Central memory CD8-positive, alpha-beta T cell (primary cell): ENCODE data around the gene GEMIN8.
A peak's percentile ranks its signal among the peaks of the same experiment; 100 is the strongest.

Experiments used
- ATAC-seq: fragments of 150-1000 bp; cut with Tn5 transposase; replicated peaks from 2 replicates; pipeline ENCODE4 v1.10.0; 2022; ENCODE audit warnings: mild to moderate bottlenecking, moderate FRiP score, moderate number of reproducible peaks; ENCODE audit not compliant: poor library complexity, severe bottlenecking; ENCODE audit errors: extremely low read depth
- DNase-seq, 2 donors: peaks; one replicate each; pipeline ENCODE4 v3.0.0; 2021; ENCODE audit warnings: low spot score in 2 of 2
- H3K27ac Mint-ChIP-seq: one replicate; pipeline ENCODE4 v1.8.0; 2022; ENCODE audit warnings: low read depth, mild to moderate bottlenecking, moderate library complexity, mixed read lengths
- H3K27me3 Mint-ChIP-seq: one replicate; pipeline ENCODE4 v1.8.0; 2022; ENCODE audit warnings: mixed read lengths
- H3K36me3 Mint-ChIP-seq: one replicate; pipeline ENCODE4 v1.8.0; 2022; ENCODE audit warnings: mild to moderate bottlenecking, moderate library complexity, mixed read lengths; ENCODE audit not compliant: insufficient read depth
- H3K4me1 Mint-ChIP-seq: one replicate; pipeline ENCODE4 v1.8.0; 2022; ENCODE audit warnings: mixed read lengths
- H3K4me3 Mint-ChIP-seq: one replicate; pipeline ENCODE4 v1.8.0; 2022; ENCODE audit warnings: mild to moderate bottlenecking, moderate library complexity, mixed read lengths
- H3K9me3 Mint-ChIP-seq: one replicate; pipeline ENCODE4 v1.8.0; 2022; ENCODE audit warnings: mixed read lengths

The GEMIN8 gene

DNA sequence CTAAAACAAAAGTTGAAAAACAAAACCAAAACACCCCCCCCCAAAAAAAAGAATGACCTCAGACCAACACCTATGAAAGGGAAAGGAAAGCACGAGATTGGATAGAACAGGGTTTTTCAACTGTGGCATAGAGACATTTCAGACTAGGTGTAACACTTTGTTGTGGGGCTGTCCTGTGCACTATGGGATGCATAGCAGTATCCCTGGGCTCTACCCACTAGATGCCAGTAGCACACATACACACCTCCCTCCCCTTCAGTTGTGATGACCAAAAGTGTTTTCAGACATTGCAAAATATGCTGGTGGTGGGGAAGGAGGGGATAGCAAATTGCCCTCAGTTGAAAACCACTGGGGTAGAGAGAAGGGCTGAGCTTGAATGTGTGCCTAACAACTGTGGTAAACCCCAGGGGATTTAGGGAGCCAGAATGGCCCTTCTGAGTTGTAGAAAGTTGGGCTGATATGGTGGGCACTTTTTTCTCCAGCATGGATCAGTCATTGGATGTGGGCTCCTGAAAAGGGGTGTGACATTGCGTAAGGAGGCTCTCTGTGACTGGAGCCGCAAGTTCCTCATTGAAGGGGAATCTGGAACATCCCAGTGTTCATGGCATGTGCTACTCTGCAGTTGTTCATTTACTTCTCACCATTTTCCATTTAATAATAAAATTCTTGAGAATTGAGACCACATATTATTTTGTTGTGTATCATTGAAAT, 8.8 kb upstream of the GEMIN8 start:
- H3K4me3 Mint-ChIP-seq: no peak overlapping the region
- no peak for DNase-seq
- H3K4me1 Mint-ChIP-seq: no peaks in the 10 kb centered on the region
- no peaks in the 10 kb centered on the region for H3K36me3 Mint-ChIP-seq
- H3K27me3 Mint-ChIP-seq: peaks cover 9% of the 10 kb centered on the region
- no peak for ATAC-seq
- H3K9me3 Mint-ChIP-seq: no peaks in the 10 kb centered on the region
- H3K27ac Mint-ChIP-seq: no peak overlapping the region

GRCh38 chrX:14032406-14032805, 2.7 kb upstream of the GEMIN8 start:
- Mint-ChIP-seq H3K9me3 (no peaks in the 10 kb centered on the region), H3K4me3 (no peak overlapping the region), H3K4me1 (peaks cover 8% of the 10 kb centered on the region), H3K27ac (no peak overlapping the region), H3K36me3 (peaks cover 3% of the 10 kb centered on the region), H3K27me3 (peaks cover 9% of the 10 kb centered on the region)
- peak; percentile 24 to 27 for DNase-seq
- no peak for ATAC-seq

DNA sequence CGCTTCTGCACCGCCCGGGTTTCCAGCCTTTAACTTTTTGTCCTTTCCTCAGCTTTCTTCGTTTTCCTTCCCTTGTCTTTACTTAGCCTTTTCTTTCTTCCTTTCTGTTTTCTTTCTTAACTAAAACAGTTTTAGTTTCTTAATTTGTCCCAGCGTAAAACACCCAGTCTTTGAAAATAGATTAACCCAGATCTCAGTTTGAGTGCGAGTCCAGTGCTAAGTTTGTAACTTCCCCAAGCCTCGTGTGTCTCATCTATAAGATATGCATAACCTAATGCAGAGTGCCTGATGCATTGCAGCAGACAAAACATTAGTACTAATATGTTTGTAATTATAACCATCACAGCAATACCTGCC, 460 bp upstream of the GEMIN8 start:
- peak; percentile 12 for ATAC-seq
- DNase-seq: no peak

DNA sequence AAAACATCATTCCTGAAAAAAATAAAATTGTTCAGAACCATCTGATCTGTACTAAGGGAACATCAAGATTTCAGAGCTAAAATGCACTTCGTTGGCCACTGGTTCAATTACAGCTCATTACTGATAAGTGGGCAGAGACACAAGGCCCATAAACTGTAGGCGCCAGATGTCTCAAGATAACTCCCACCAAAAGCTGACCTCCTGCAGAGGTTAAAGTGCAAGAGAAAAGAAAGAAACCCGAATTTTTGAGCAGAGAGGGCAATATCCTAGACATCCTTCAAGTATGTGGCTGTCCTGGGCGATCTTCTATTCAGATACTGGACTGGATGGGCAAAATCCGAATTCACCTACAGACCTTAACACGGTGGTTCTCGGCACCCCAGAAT, 660 bp downstream of the GEMIN8 start:
- peaks cover 8% of the 10 kb centered on the region for H3K4me1 Mint-ChIP-seq
- DNase-seq (no peak), ATAC-seq (no peak)
- peak overlapping the region; percentile 96 for H3K4me3 Mint-ChIP-seq
- H3K36me3 Mint-ChIP-seq: peaks cover 5% of the 10 kb centered on the region
- no peaks in the 10 kb centered on the region for H3K9me3 Mint-ChIP-seq
- peak overlapping the region; percentile 99 for H3K27ac Mint-ChIP-seq
- H3K27me3 Mint-ChIP-seq: no peaks in the 10 kb centered on the region

More for the DNA sequence above, 460 bp upstream of the GEMIN8 start:
- H3K36me3 Mint-ChIP-seq: peaks cover 3% of the 10 kb centered on the region
- no peaks in the 10 kb centered on the region for H3K9me3 Mint-ChIP-seq
- no peaks in the 10 kb centered on the region for H3K27me3 Mint-ChIP-seq
- peak overlapping the region; percentile 96 for H3K4me3 Mint-ChIP-seq
- H3K27ac Mint-ChIP-seq: peak overlapping the region; percentile 99
- H3K4me1 Mint-ChIP-seq: peaks cover 8% of the 10 kb centered on the region

DNA sequence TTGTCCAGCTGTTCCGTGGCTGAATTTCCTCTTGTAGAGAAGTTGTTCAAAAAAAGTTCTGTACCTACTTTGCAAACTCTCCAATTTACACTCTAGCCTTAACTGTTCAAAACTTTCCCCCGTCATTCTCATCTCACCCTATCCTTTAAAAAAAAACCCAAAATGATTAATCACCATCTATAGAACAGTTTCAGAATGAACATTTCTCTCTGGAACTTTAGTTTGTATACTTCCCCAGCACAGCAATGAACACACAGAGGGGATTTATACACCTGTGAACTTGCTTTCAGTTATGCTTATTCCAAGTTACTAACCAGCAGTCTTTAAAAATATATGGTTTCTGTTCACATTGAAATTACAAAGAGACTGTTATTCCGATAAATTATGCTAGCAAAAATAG, 1.2 kb downstream of the GEMIN8 start:
- ATAC-seq: no peak
- Mint-ChIP-seq H3K27me3 (no peaks in the 10 kb centered on the region), H3K4me3 (peak overlapping the region; percentile 96), H3K27ac (peak overlapping the region; percentile 99), H3K36me3 (peaks cover 5% of the 10 kb centered on the region), H3K4me1 (peaks cover 8% of the 10 kb centered on the region), H3K9me3 (no peaks in the 10 kb centered on the region)
- DNase-seq: no peak

DNA sequence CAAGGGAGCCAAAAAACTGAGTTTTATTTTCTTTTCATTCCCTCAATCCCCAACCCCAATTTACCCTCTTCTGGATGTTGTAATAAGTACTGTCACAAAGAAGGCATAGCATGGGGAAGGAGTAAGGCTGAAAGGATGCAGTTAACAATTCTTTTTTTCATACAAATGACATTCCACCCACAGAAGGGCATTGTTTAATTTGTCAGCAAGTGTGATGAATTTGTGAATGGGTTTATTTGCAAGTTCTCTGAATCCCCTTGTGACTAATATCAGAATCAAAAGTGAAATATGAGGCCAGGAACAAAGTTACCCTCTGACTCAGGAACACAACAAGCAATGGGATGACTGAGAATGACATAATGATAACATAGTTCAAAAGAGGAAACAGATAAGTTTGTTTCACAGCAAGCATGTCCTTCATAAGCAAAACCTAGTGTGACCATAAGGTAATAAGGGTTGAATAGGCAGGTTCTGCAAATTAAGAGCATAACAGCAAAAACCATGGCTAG, 2.1 kb downstream of the GEMIN8 start:
- ATAC-seq (no peak), DNase-seq (no peak)
- peaks cover 5% of the 10 kb centered on the region for H3K36me3 Mint-ChIP-seq
- no peaks in the 10 kb centered on the region for H3K9me3 Mint-ChIP-seq
- H3K27me3 Mint-ChIP-seq: no peaks in the 10 kb centered on the region
- H3K4me3 Mint-ChIP-seq: no peak overlapping the region
- H3K4me1 Mint-ChIP-seq: peaks cover 8% of the 10 kb centered on the region
- H3K27ac Mint-ChIP-seq: no peak overlapping the region

DNA sequence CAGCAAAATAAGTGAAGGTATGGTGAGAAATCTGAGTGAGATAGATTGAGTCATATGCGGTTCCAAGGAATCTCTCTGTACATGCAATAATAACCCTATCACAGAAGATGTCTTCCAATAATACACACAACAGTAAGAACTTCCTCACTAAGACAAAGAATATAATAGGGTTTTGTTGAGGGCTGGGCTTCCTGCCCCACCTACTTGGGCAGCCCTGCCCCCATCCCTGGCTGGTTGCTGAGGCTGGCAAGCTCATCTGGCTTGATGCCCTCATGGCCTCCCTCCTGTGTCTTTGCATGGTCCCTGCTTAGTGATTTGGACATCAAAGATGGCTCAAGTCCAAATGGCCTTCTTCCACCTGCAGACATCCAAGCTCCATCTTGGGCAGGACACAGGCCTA, 2.7 kb downstream of the GEMIN8 start:
- Mint-ChIP-seq H3K36me3 (peaks cover 5% of the 10 kb centered on the region), H3K4me1 (peaks cover 8% of the 10 kb centered on the region), H3K27me3 (no peaks in the 10 kb centered on the region), H3K9me3 (no peaks in the 10 kb centered on the region), H3K27ac (no peak overlapping the region), H3K4me3 (no peak overlapping the region)
- DNase-seq (no peak), ATAC-seq (no peak)

DNA sequence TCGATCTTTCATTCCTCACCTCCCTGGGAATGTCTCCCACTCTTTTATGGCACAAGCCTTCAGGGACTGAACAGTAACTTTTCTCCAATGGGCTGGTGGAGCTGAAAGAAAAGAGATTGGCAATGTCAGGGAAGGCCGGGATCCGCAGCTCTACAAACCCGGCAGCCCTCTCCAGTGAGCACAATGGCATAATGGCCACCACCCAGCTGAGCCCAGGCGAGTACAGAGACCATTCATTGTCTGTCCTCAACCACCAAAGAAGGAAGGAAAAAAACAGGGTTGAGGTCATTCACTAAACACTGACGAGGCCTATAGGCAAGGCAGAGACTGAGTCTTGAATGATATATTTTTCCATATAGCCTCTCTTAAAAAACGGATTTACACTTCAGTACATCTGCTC, 3.6 kb downstream of the GEMIN8 start:
- ATAC-seq: no peak
- Mint-ChIP-seq H3K9me3 (no peaks in the 10 kb centered on the region), H3K27me3 (no peaks in the 10 kb centered on the region), H3K4me1 (peaks cover 8% of the 10 kb centered on the region), H3K4me3 (no peak overlapping the region), H3K36me3 (peaks cover 5% of the 10 kb centered on the region), H3K27ac (no peak overlapping the region)
- no peak for DNase-seq

DNA sequence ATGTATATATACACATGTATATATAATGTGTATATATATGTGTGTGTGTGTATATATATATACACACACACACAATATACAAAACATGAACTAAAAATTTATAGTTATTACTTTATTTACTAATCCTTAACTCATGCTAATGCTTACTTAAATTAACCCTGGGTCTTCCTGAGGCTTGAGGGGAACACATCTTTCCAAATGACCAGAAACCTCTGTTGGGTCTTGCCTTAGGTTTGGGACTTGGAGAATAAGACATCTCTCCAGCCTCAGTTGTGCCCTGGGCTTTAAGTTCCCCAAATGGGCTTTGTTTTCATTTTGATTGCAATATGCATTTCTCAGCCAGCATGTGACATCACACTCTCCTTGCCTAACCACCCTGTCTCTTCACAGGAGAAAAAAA, 7.7 kb downstream of the GEMIN8 start:
- Mint-ChIP-seq H3K9me3 (no peaks in the 10 kb centered on the region), H3K4me3 (no peak overlapping the region), H3K4me1 (no peaks in the 10 kb centered on the region), H3K36me3 (peaks cover 6% of the 10 kb centered on the region), H3K27ac (no peak overlapping the region), H3K27me3 (no peaks in the 10 kb centered on the region)
- no peak for DNase-seq
- no peak for ATAC-seq

GRCh38 chrX:14017399-14017798, 12.3 kb downstream of the GEMIN8 start:
- Mint-ChIP-seq H3K4me3 (no peak overlapping the region), H3K27ac (no peak overlapping the region), H3K36me3 (peaks cover 14% of the 10 kb centered on the region), H3K27me3 (no peaks in the 10 kb centered on the region), H3K4me1 (no peaks in the 10 kb centered on the region), H3K9me3 (no peaks in the 10 kb centered on the region)
- DNase-seq (no peak), ATAC-seq (no peak)

- no peaks in the 10 kb centered on the region for H3K4me1 Mint-ChIP-seq
- no peaks in the 10 kb centered on the region for H3K9me3 Mint-ChIP-seq
- DNase-seq (no peak), ATAC-seq (no peak)
- H3K27me3 Mint-ChIP-seq: no peaks in the 10 kb centered on the region
- H3K27ac Mint-ChIP-seq: no peak overlapping the region
- peaks cover 18% of the 10 kb centered on the region for H3K36me3 Mint-ChIP-seq
- H3K4me3 Mint-ChIP-seq: no peak overlapping the region
Measured at GRCh38 chrX:14015941-14016340, 13.8 kb downstream of the GEMIN8 start.

DNA sequence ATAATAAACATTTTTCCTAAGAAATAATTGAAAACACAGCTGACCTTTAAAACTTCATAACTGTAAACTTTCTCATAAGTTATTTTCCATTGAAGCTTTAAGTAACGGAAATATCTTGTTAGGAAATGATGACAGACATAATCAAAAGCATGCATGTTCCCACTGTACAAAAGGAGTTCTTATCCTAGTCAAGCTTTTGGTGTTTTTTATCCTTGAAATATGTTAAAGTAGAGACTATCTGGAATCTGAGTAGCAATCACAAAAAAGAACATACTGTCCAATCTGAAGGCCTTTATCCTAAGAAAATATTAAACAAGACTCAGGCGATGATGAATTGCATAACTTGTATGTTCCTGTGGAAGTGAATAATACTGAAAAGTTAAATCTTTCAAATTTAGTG, 14.4 kb downstream of the GEMIN8 start:
- Mint-ChIP-seq H3K4me3 (no peak overlapping the region), H3K36me3 (peaks cover 16% of the 10 kb centered on the region), H3K9me3 (no peaks in the 10 kb centered on the region), H3K4me1 (no peaks in the 10 kb centered on the region), H3K27ac (no peak overlapping the region), H3K27me3 (no peaks in the 10 kb centered on the region)
- DNase-seq: no peak
- no peak for ATAC-seq

GRCh38 chrX:14014526-14014925, 15.2 kb downstream of the GEMIN8 start:
- Mint-ChIP-seq H3K27ac (no peak overlapping the region), H3K4me3 (no peak overlapping the region), H3K4me1 (no peaks in the 10 kb centered on the region), H3K36me3 (peaks cover 16% of the 10 kb centered on the region), H3K9me3 (no peaks in the 10 kb centered on the region), H3K27me3 (no peaks in the 10 kb centered on the region)
- ATAC-seq (no peak), DNase-seq (no peak)
